NCI-H748 treated with DMSO at 0.1 percent for 48 hours (cell line): ENCODE results near the gene CAPN14.

Experiments
- DNase-seq: peaks from one replicate; lab custom pipeline; 2025; lab: John Stamatoyannopoulos, UW

CAPN14 gene

GRCh38 chr2:31141443-31142085 lies 75.8 kb downstream of the CAPN14 start:
- no peak for DNase-seq

GRCh38 chr2:31140151-31140550 lies 77.2 kb downstream of the CAPN14 start:
- DNase-seq: no peak

GRCh38 chr2:31139671-31140070 lies 77.6 kb downstream of the CAPN14 start:
- no peak for DNase-seq

- DNase-seq: peak; percentile 3
Measured at GRCh38 chr2:31138037-31138962, 79.0 kb downstream of the CAPN14 start, which contains the start of gene GALNT14. Gene GALNT14, minus strand, starts transcription at chr2:31138440. Its CDS starts 354 bp downstream, at chr2:31138086.

GRCh38 chr2:31137211-31138036 lies 79.9 kb downstream of the CAPN14 start:
- no peak for DNase-seq

GRCh38 chr2:31136732-31137131 lies 80.6 kb downstream of the CAPN14 start:
- DNase-seq: no peak

- DNase-seq: no peak
Measured at GRCh38 chr2:31136000-31136399, 81.3 kb downstream of the CAPN14 start.

GRCh38 chr2:31134480-31134879 lies 82.8 kb downstream of the CAPN14 start:
- DNase-seq: no peak

GRCh38 chr2:31132786-31133185 lies 84.5 kb downstream of the CAPN14 start:
- no peak for DNase-seq

- DNase-seq: no peak
Measured at GRCh38 chr2:31131871-31132270, 85.4 kb downstream of the CAPN14 start.

GRCh38 chr2:31129375-31130171 lies 87.7 kb downstream of the CAPN14 start:
- no peak for DNase-seq

GRCh38 chr2:31127931-31128330 lies 89.4 kb downstream of the CAPN14 start:
- no peak for DNase-seq

GRCh38 chr2:31125918-31126695 lies 91.2 kb downstream of the CAPN14 start:
- no peak for DNase-seq

GRCh38 chr2:31124904-31125303 lies 92.4 kb downstream of the CAPN14 start:
- DNase-seq: no peak
